ENCODE results near the gene KRT33B. TPM values are rescaled to one million over a fixed set of nuclear protein-coding genes. Genes with fewer than 3 reads are reported as not detected.

KRT33B gene
- polyA plus RNA-seq, 1 donor (not counting 4 experiments of a cell fraction or from before 2014, with no cell fraction given): 0.21 TPM

- Histone ChIP-seq H3K4me2 (ENCODE audit: control insufficient read depth, extremely low read depth, insufficient read depth, low read depth, low read length) (no peak overlapping the region), H4K20me1 (ENCODE audit: control insufficient read depth, extremely low read depth, insufficient read depth, low read length) (no peaks in the 10 kb centered on the region), H3K9me1 (ENCODE audit: control insufficient read depth, extremely low read depth, insufficient read depth, low read length) (no peaks in the 10 kb centered on the region), H3K4me3 (ENCODE audit: control insufficient read depth in 2 of 3, extremely low read depth in 1 of 3, insufficient read depth in 2 of 3, low read depth in 1 of 3, low read length in 3 of 3) (no peak overlapping the region), H3K79me2 (ENCODE audit: control insufficient read depth, insufficient read depth, low read length) (no peaks in the 10 kb centered on the region), H3K36me3 (ENCODE audit: control insufficient read depth in 2 of 2, extremely low read depth in 1 of 2, insufficient read depth in 2 of 2, low read length in 2 of 2) (no peaks in the 10 kb centered on the region), H3K27me3 (ENCODE audit: control insufficient read depth, extremely low read depth, insufficient read depth, low read length) (no peaks in the 10 kb centered on the region), H3K9me3 (ENCODE audit: control insufficient read depth, low read depth, low read length) (no peaks in the 10 kb centered on the region), H3K27ac (ENCODE audit: control insufficient read depth, insufficient read depth, low read length) (no peak overlapping the region), H3K4me1 (ENCODE audit: control insufficient read depth, extremely low read depth, insufficient read depth, low read length) (no peaks in the 10 kb centered on the region), H2AFZ (ENCODE audit: control insufficient read depth, low read length) (peak overlapping the region; percentile 65), H3K9ac (ENCODE audit: control insufficient read depth, extremely low read depth, insufficient read depth, low read length) (no peak overlapping the region)
- FAIRE-seq (peak; percentile 90), DNase-seq (ENCODE audit: low read depth, low spot score) (no peak)
- TF ChIP-seq CTCF (optimal IDR thresholded peaks at IDR 0.05 in 1 of 3, IDR thresholded peaks at IDR 0.05 in 1 of 3, conservative IDR thresholded peaks at IDR 0.05 in 1 of 3; ENCODE audit: extremely low read depth in 1 of 3, insufficient read depth in 2 of 3, low read length in 3 of 3): peak in 2 of 3 experiments; percentile 79 to 87
- no peak for TF ChIP-seq EZH2 (IDR thresholded peaks at IDR 0.05; ENCODE audit: low read length)
- dilution Hi-C loops (cut with MboI; ENCODE audit: extremely low pct_ligation_motif_present, low sequenced_read_pairs): no loop called here
Measured at GRCh38 chr17:41322094-41322902, 47.3 kb downstream of the KRT33B start.

- Histone ChIP-seq H2AFZ (ENCODE audit: control insufficient read depth, low read length) (no peak overlapping the region), H3K4me3 (ENCODE audit: control insufficient read depth in 2 of 3, extremely low read depth in 1 of 3, insufficient read depth in 2 of 3, low read depth in 1 of 3, low read length in 3 of 3) (no peak overlapping the region), H4K20me1 (ENCODE audit: control insufficient read depth, extremely low read depth, insufficient read depth, low read length) (no peaks in the 10 kb centered on the region), H3K27me3 (ENCODE audit: control insufficient read depth, extremely low read depth, insufficient read depth, low read length) (no peaks in the 10 kb centered on the region), H3K4me2 (ENCODE audit: control insufficient read depth, extremely low read depth, insufficient read depth, low read depth, low read length) (no peak overlapping the region), H3K36me3 (ENCODE audit: control insufficient read depth in 2 of 2, extremely low read depth in 1 of 2, insufficient read depth in 2 of 2, low read length in 2 of 2) (no peaks in the 10 kb centered on the region), H3K4me1 (ENCODE audit: control insufficient read depth, extremely low read depth, insufficient read depth, low read length) (no peaks in the 10 kb centered on the region), H3K9me3 (ENCODE audit: control insufficient read depth, low read depth, low read length) (no peaks in the 10 kb centered on the region), H3K79me2 (ENCODE audit: control insufficient read depth, insufficient read depth, low read length) (no peaks in the 10 kb centered on the region), H3K9me1 (ENCODE audit: control insufficient read depth, extremely low read depth, insufficient read depth, low read length) (no peaks in the 10 kb centered on the region), H3K27ac (ENCODE audit: control insufficient read depth, insufficient read depth, low read length) (no peak overlapping the region), H3K9ac (ENCODE audit: control insufficient read depth, extremely low read depth, insufficient read depth, low read length) (no peak overlapping the region)
- FAIRE-seq (no peak), DNase-seq (ENCODE audit: low read depth, low spot score) (no peak)
- dilution Hi-C loops (cut with MboI; ENCODE audit: extremely low pct_ligation_motif_present, low sequenced_read_pairs): no loop called here
- TF ChIP-seq EZH2 (IDR thresholded peaks at IDR 0.05; ENCODE audit: low read length) (no peak), CTCF (optimal IDR thresholded peaks at IDR 0.05 in 1 of 3, IDR thresholded peaks at IDR 0.05 in 1 of 3, conservative IDR thresholded peaks at IDR 0.05 in 1 of 3; ENCODE audit: extremely low read depth in 1 of 3, insufficient read depth in 2 of 3, low read length in 3 of 3) (no peak)
Measured at GRCh38 chr17:41318231-41318630, 51.4 kb downstream of the KRT33B start.
